Pulmonary artery endothelial cell (primary cell): ENCODE data around the gene ZNF787. TPM values are rescaled to one million over a fixed set of nuclear protein-coding genes. Genes with fewer than 3 reads are reported as not detected.

Experiments used
- DNase-seq: peaks from one replicate; pipeline ENCODE4 v3.0.0-alpha.2; 2011; ENCODE audit warnings: low read depth, low spot score
- total RNA-seq: library from RNA; depleted of rRNA; stranded (reverse); fragments of >200 nt; gene quantifications from 2 replicates; pipeline ENCODE4 v1.2.3, GENCODE V29; 2014

The ZNF787 gene
- total RNA-seq, 1 donor from 2014 or later, result 39.2 TPM

DNA sequence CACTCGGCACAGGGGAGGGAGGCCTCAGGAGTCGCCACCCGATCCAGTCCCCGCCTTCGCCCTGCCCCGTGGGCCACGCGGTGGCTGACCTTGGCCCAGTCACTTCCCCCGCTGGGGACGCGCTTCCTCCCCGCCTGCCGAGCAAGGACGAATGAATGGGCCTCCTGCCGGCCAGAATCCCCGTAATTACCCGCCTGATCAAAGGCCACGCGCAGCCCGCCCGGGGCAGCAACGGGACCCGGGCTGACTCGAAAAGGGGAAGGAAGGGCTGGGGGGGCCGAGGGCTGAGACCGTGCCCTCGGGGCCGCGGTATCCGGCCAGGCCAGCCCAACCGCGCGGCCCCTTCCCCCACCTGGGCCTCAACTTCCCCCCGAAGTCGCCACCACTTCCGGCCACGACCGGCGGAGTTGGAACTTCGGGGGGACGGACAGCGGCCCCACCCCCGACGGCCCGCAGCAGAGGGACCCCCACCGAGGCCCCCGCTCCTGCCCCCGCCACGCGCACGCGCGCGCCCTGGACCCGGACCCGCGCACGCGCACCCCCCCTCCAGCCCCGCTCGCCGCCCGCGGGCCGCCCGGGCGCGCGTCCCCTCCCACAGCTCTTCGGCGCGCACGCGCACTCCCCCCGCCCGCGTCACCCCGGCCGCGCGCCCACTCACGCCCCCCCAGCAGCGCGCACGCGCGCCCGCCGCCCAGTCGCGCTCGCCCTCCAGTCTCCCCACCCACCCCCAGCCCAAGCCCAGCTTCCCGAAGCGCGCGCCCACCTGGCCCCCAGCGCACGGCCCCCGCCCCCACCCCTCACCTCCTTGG, 520 bp downstream of the ZNF787 start:
- DNase-seq, result peak; percentile 43

DNA sequence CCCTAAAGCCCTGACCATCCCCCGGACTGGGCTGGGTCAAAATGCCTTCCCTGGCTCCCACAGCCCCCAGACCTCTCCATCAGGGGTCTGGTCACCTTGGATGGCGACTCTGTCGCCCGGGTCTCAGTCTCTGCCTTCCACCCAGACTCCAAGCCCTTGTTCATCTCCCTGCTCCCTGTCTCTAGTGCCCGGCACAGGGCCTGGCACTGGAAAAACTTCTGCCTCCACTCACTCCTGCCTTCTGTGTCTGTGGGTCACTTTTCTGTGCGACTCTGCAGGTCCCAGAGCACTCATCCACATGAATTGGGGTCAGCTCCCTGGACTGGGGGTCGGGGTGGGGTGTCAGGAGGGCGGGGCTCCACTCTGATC, 1.1 kb downstream of the ZNF787 start:
- DNase-seq, result no peak

- no peak for DNase-seq
These were observed 1.5 kb downstream of the ZNF787 start for GRCh38 chr19:56119582-56119978.

- DNase-seq, result no peak
These were observed 2.2 kb downstream of the ZNF787 start for GRCh38 chr19:56118666-56119581.

DNA sequence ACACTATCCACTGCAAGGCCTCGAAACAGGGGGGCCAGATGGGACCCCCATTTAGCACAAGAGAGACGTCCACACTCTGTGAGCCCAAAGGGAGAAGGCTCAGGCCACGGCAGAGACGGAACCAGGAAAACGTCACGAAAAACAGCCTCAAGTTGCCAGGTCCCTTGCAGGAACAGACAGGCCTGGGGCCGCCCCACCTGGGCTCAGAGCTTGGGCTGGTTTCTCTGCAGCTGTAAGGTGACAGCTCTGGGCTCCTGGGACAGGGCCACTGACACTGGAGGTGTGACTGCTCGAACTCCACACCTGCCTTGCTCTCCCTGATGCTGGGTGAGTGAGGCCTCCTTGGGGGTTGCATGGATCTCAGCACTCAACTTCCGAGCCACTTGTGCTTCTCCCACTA, 3.2 kb downstream of the ZNF787 start:
- no peak for DNase-seq

- no peak for DNase-seq
These were observed 3.7 kb downstream of the ZNF787 start for GRCh38 chr19:56117376-56117884.

DNA sequence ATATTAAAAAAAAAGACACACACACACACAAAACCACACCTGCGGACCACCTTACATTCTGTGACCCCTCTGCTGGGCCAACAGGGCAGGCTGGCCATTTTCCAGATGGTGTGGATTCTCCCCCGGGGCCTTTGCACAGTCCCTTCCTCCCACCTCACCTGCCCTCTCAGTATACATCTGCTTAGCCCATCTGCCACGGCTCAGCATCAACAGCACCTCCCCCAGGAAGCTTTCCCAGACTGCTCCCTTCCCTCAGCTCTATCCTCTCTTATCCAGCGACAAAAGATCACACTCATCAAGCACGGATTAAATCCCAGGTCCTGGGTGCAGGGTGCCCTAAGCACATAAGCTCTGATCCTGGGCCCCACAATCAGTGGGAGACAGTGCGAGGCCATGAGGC, 4.5 kb downstream of the ZNF787 start:
- no peak for DNase-seq

- no peak for DNase-seq
These were observed 5.6 kb downstream of the ZNF787 start for GRCh38 chr19:56115490-56115889.

DNA sequence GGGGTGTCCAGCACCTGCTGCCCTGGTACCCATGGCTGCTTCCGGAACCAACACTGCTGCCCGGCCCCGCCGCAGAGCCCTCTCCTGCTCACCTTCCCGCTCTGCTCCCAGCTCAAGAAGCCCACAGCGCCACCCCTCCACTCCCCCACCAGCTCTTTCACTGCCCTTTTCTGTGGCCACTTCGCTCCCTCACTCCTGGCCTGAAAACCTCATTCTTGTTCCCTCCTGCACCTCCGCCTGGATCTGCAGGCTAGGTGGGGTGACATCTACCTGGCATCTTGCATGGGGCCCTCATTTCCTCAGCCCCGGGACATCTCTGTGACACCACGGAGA, 6.4 kb downstream of the ZNF787 start:
- DNase-seq, result no peak

GRCh38 chr19:56114051-56114777, 6.9 kb downstream of the ZNF787 start:
- DNase-seq, result no peak

DNA sequence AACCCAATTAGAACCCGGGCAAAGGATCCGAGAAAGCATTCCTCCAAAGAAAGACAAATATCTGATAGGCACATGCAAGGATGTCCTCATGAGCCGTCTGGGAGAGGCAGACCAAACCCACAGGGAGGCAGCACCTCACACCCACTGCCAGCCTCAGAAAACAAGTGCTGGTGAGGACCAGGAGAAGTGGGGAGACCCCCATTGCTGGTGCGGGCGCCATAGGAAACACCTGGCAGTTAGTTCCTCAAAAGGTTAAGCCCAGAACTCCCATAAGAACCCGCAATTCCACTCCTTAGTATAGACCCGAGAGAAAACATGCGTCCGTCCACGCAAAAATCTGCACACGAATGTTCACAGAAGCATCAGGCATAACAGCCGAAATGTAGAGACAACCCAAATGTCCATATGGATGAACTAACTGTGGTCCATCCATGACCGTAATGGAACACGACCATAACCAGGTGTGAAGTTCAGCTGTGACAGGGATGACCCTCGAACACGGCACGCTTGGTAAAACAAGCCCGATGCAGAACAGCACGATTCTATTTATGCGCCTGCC, 7.9 kb downstream of the ZNF787 start:
- no peak for DNase-seq

GRCh38 chr19:56112313-56112709, 8.8 kb downstream of the ZNF787 start:
- no peak for DNase-seq

GRCh38 chr19:56111601-56112312, 9.3 kb downstream of the ZNF787 start:
- DNase-seq, result no peak

- DNase-seq, result no peak
These were observed 10.3 kb downstream of the ZNF787 start for GRCh38 chr19:56110515-56111448.

DNA sequence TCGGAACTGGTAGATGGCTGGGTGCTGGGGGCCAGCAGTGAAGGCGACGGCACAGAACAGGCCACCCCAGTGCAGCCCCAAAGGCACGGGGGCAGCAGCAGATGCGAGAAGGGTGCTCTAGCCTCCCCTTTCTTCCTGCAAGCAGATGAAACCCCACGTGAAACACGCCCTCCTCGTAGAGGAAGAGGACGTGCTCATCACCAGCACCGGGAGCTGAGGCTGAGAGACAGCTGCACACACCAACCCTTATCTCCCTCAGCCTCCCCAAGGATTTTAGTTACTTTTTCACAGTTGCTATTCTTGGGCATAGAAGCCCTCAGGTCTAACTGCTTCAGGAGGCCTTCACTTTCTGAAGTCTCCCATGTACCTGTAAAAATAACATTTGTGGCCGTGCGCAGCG, 11.9 kb downstream of the ZNF787 start:
- no peak for DNase-seq

- DNase-seq, result no peak
These were observed 12.5 kb downstream of the ZNF787 start for GRCh38 chr19:56108447-56109195.

DNA sequence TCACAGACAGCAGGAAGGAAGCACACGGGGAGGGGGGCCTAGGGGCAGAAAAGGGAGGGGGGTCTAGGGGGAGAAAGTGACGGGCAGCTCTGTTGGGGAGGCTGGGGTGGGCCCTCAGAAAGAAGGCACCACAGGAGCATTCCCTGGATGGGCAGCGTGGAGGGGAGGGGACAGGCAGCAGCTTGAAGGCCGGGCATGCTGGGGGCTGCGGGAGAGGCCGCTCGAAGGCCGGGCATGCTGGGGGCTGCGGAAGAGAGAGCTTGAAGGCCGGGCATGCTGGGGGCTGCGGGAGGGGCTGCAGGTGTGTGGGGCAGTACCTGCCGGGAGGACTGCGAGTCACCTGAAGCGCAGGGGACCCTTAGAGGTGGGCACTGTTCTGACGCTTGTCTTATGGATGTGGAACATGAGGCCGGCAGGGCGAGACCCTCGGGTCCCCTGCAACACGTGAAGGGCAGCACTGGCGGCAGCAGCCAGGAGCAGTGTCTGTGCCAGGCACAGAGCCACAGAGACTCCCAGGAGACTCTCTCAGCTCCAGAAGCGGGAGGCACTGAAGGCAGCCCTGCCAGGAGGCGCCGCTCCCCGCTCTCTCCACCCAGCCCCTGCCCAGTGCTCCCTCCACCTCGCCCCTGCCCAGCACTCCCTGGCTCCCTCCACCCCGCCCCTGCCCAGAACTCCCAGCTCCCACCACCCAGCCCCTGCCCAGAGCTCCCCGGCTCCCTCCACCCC, 13.3 kb downstream of the ZNF787 start:
- no peak for DNase-seq

GRCh38 chr19:56106993-56107392, 14.1 kb downstream of the ZNF787 start:
- DNase-seq, result no peak
